Activated gamma-delta T cell treated with Interleukin-2 at 50 U/mL for 16 hours (primary cell): ENCODE results near the gene DST.
A peak's percentile ranks its signal among the peaks of the same experiment; 100 is the strongest.
"Not testable (repeated sequence)": the region's sequence is repeated elsewhere in the genome, so short reads cannot be mapped to it uniquely, and the experiment has no call there.

Source experiments
- DNase-seq: peaks from one replicate; pipeline ENCODE4 v3.0.0-alpha.2; 2020

Gene DST

DNA sequence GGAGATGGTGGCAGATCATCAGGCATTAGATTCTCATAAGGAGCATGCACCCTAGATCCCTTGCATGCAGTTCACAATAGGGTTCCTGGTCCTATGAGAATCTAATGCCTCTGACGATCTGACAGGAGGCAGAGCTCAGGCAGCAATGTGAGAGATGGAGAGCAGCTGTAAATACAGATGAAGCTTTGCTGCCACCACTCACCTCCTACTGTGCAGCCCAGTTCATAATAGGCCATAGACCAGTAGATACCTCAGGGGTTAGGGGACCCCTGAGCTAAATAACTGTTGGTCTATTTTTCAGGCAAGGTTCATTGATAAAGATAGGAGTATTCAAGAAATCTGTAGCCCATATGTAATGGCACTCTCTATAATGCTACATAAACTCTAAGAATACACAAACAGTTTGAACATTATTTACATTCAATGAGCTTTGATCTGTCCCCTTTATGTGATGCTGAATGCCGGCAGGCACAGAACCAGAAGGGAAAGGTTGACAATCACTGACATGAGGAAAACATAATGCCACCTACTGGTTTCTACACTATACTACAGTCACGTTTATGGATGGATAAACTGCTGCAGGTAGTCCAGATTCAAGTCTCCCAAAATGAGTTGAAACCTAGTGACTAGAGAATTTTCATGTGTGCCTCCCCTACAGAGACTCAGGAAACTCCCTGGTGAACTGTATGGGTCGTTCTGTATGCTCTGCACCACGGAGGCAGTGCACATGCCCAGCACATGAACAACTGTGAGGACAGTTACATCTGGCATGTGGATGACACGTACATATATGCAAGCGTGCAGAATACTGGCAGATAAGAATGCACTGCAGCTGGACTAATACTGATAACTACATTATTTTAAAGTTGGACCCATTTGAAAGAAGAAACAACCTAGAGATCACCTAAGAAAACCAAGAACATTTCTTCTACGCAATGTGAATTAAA, 72.0 kb downstream of the DST start:
- no peak for DNase-seq

DNA sequence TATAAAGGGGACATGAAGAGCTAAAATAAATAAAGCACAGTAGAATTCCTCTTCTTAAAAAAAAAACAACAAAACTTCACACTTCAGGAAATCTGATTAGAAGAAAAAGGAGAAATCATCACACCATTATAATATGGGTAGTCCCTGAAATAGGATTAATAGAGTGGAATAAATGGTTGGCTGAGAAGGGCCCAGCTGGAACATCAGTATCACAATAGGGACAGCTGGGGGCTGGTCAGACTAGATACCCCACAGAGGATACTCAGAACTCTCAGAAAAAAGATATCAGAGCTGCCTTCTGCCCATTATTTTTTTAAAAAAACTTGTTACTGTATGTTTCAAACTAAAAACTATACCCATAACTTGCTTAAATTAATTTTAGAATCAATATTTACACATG, 75.2 kb downstream of the DST start:
- no peak for DNase-seq

DNA sequence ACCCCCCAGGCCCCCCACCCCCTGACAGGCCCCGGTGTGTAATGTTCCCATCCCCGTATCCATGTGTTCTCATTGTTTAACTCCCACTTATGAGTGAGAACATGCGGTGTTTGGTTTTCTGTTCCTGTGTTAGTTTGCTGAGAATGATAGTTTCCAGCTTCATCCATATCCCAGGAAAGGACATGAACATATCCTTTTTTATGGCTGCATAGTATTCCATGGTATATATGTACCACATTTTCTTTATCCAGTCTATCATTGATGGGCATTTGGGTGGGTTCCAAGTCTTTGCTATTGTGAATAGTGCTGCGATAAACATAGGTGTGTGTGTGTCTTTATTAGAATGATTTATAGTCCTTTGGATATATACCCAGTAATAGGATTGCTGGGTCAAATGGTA, 80.0 kb downstream of the DST start:
- not testable (repeated sequence) for DNase-seq

DNA sequence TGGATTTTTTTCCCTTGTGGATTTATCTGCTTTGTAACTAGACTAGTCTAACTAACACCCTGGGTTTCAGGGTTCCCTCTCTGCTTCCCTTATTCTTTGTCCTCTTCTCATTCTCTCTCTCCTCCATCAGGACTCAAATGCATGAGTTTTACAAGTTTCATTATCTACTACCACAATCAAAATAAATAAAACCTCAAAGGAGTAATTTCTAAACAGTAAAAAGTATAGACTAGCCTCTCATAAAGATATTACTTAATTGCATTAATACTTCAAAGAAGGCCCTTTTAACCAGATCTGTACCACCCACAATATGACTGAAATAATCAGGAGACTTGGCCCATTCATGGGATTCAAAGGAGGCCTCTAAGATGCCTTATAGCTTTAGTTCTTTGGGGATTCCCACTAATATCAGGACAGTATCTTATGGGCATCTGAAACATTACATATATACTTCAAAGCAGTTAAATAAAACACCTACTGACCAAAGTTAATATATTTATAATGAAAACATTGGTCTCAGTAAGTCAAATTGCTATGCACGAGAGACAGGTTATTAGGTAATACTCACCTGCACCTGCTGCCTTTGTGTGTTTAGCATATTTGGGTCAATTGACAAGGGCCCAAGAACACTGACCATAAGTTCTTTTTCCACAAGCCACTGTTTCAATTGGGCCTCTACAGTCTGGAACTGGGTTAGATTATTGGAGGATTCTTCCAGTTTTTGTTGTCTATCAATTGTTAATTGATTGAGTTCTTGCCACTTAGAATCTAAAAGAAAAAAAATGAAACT, 85.7 kb downstream of the DST start:
- no peak for DNase-seq

DNA sequence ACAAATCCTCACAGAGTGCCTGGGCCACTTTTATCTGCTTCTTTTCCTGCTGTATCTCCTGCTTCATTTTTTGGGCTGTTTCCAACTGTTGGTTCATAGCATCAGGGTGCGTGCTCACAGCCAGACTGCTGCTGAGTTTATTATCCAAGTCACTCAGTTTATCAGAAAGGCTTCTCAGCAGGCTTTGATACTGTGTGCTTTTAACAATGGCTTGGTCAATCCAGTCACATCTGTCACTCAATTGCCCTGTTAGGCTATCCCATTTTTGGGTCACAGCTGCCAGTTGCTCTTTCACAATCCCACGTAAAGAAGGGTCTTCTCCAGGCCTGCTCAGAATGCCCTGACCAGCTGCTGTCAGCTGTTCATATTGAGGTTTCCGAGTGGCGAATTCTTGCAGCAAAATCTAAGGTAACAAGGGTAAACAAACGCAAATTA, 87.2 kb downstream of the DST start:
- DNase-seq, result no peak

DNA sequence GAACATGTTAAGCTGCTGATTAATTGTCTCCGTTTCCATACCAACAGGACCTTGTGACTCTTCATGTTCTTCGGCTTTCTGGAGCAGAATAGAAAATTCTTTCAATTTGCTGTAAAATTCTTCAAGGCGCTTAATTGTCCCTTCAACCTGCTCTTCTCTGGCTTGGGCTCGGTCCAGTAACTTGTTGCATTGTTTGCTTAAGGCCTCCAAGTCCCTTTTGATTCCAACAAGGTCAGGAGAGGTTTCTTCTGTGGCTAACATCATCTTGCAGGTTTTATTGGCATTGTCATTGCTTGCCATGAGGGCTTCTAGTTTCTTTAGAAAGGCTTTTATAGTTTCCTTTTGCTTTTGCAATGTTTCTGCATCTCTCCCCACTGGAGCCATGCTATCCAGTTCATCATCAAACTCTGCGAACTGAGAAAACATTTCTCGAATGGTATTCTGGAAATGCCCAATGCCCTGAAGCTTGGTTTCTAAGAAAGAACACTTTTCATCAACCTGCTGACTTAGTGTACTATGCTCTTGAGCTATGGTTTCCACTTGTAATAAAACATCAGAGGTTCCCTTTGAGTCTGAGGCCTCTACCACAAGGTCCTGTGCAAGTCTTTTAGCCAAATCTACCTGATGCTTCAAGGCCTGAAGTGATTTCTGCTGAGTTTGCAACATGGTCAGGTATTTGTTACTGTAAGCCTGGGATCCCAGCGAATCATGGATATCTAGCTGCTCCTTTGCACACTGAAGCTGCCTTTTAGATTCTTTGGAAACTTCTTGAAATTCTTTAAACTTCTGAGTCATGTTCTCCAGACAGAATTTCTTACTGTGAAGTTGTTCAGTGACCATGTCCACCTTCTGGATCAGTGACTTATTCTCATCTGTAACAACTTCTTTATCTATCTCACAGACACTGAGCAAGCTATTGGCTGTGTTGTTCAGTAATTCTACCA, 90.2 kb downstream of the DST start:
- no peak for DNase-seq

DNA sequence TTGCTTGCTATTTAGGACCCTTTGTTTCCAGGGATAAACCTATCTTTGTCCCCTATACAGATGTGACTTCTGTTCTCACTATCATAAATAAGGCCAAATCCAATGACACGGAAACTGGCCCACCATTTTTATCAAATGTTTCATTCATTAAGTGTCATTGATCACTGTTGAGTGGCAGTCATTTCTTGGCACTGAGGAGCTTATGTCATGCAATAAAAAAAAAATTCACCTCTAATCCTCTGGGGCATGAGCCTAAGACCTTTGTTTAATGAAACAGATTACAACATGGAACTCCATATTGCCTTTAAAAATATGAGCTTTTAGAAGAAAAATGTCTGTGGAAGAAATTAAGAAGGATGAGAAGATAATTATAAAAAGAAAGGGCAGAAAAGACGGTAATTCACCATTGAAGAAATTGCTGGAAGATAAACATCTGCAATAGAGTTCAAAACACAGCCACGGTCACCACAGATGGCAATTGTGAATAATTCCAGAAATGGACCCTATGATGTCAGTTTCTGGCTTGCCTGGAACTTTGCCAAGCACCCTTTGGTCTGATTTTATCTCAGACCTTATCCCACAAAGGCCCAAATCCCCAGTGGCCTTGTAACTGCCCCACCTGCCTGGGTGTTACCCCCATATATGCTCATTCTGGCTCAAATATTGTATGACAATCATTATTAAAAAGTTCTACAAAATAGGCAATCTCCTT, 91.1 kb downstream of the DST start:
- DNase-seq, result no peak

DNA sequence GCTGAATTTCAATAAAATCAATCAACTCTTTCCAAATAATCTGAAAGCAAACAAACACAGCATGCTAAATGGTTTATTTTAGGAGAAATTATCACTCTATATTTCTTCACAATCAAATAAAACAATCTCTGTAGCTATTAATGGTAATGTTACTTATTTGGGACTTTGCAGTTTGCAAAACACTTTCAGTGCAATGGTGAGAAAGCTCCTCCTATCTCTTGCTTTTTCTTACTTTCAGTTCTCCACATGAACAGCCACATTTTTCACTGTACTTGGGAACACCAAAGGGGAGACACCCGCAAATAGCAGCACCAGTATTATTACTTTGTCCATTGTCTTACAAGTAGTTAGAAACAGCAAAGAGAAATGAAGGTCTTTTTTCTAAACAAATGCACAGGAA, 92.4 kb downstream of the DST start:
- DNase-seq, result no peak

DNA sequence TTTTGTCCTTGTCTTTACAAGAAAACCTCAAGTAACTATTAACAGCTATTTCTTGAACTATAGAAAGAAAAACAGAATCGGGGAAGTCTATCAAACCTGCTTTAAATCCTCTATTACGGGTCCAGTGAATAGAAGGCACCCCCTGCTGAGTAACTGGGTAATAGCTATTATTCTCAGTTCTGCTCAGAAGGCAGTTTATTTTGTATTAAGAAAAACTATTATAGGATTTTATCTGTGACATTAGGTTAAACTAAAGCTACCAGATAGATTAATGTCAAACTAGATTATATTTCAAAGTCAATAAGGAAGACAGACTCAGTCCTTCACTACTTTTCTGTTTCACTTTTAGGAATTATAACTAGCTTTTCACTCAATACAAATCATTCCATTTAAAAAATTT, 93.7 kb downstream of the DST start:
- no peak for DNase-seq

DNA sequence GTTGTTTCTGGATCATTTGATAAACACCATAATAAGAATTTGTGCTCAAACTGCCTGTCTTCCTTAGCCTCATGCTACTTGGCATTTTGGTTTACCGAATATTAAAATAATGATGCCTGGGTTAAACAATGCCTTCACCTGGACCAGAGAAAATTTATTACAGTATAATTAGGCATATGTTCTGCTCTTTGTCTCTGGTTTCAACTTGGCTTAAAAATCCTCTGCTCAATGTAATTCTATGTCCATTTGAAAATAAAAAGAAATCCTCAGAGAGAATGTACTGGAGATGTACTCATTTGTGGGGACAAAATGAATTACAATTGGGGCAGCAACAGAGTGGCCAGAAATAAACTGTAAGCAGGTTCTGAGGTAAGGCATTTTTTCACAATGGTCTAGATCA, 95.0 kb downstream of the DST start:
- DNase-seq, result no peak

DNA sequence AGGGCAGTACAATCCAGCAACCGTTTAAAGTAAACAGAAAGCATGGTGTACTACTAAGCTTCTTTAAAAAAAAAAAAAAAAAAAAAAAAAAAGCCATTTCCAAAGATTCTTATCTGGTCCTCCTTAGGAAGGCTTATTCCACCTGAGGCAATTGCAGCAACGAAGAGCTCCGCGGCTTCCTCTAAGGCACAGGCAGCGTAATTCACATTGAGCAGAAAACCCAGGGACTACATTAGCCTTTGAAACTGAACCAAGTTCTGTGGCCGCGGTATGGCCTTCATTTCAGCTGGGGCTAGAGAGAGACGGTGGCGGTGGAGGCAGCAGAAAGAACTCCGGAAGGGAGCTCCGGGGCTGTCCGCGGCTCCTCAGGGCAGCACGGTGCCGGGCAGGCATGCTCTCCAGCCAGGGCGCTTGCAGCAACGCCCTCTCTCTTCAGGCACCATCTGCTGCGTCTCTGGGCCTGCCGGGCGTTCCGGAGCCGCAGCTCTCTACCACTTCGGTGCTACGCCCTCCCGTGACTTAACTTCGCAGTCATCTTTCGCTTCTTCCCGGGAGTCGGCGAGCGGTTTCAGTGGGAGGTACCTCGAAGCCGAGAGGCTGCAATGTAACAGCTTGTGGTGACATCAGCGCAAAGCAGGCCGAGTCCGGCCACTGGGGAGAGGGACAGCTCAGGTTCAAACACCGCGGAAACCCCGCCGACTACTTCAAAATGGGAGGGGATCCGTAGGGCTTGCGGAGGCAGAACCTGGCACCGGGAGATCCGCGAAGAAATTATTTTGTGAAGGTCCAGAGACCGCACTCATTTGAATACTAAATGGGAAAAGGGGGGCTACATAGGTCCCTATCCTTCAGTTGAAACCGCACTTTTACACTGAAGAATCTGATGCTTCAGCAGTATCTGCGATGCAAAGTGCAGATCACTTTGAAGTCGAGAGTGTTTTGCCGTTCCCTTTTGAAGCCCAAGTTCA, 100.0 kb downstream of the DST start:
- DNase-seq, result peak; percentile 31

DNA sequence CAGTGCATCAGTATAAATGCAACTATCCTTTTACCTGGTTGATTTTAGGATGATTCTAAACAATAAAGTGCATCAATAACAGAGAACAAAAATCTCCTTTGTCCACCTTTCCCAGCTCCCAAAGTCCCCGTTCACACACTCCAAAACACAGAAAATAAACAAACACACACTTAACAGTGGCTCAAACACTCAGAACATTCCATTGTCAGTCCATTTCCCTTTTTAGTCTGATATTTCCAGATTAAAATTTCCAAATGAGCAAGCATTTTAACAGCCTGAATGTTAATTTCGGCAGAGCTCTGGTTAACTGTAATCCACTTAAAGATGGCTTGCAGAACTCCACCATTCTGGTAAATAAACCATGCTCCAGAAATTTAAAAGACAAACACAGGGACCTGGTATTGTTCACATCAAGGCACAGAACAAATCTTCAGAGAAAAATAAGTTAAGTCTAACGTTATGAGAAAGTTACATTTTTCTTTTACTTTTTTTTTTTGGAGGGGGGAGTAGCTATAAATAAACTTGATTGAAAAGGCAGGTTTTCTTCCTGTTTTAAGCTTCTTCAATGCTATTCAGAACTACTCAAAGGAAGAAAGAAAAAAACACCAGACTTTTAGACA, 100.8 kb downstream of the DST start:
- no peak for DNase-seq

DNA sequence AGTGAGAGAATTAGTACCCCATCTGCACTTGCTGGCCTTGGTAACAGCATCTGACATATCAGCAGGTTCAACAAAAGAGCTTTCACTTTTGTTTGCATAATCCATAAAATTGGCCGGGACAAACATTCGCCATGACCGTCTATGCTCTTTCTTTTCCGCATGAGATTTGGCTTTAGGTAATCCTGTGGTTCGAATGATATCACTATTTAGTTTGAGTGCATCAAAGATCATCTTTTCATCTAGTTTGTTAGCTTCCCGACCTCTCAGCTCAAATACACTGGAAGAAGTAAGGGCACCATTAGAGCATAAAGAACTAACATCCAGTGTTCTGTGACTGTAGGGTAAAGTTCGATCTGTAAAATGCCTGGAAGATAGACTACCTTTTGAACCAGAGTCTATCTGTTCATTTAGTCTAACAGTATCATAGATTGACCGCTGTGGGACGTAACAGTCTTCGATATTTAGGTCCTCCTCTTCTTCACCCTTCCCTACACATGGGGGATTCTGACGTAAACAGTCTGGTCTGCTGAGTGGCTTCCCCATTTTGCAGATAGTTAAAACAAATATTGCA, 101.6 kb downstream of the DST start:
- no peak for DNase-seq

DNA sequence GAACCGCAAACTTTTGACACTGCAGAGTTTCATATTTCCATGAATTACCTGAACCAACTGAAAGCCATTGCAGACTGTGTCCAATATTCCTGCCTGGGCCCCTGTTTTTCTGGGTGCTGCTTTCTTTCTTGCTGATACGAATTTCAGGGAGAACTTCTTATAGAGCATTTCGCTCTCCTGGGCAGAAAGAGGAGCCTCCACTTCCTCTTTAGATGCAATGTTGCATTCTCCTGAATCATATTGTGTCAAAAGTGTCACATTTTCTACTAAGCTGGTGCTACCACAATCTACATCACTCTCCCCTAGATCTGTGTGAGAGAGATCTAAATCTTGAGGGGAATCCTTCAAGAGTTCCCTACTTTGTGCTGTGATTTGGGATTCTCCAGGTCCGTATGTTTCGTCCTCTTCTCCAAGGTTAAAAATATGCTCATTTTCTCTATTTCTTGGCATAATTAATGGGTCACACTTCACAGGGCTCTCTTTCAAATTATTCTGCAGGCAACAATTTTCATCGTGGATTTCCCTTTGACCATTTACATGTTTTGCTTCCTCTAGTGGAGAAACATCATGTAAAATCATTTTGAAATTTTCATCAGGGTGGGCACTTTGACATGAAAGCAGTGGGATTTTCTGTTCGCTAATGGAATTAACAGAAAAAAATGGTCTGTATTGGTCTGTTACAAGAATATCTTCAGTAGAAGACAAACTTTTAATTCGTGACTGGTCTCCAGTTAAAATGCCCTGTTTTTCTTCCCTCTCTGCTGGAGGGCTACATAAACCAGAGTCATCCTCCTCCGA, 102.3 kb downstream of the DST start:
- no peak for DNase-seq

DNA sequence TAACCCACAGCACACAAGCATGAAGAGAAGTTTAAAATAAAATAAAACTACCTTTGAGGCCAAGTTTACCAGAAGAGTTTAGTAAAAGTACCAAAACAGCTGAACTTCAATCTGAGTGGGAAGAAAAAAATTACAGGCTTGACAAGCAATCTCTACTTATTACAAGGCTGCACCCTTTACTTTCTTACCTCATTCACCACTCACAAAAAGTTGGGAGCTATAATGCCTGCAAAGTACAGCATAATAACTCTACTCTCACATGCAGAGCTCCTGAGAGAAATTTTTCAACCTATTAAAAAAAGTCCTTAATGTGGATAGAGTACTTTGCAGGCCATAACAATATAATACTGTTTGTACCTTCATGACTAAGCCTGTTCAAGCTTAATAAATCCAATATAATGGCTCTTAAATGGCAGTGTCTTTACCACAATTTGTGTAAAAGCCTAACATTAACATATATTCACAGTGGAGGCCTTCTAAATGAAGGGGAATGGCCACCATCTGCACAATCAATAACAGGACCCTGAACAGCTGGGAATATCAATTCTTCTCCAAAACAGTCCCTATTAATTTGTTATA, 103.1 kb downstream of the DST start:
- DNase-seq, result no peak

DNA sequence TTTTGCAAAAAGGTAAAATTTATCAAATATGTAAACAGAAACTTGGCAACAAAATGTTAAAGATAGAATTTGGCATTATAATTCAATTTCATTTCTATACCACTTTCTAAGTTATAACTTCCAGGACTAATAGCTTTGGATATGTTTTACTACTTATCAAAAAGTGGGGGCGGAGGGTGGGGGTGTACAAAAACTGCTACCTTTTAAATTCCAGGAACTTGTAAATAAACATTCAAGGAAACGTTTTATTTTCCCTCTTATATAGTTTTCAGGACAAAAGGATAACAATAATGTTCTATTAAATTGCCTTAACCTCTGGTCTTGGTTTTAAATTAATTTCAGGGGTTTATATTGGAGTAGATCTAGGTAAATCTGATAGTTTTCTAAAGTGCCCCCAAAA, 103.8 kb downstream of the DST start:
- DNase-seq, result no peak

DNA sequence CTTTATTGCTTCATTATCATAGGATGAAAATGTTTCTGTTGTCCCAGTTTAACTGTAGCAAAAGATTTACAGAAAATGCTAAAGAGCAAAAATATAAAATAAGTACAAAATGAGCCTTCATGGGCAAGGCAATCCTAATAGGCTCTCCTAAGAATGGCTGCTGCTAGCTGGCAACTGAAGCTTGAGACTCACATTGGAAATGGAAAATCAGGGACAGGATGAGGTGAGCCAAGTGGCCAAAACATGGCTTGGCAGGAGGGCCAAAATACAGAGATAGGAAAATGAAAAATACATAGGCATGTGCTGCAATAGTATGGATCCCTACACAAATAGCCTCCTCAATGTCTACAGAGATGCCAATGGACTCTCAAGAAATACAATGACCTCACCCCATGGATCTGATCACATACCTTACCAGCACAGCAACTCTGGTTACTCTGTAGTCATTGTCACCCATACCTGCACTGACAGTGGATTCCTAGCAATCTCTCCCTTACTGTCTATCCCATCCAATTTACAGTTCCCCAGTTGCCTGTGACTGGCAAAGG, 105.4 kb downstream of the DST start:
- DNase-seq, result no peak

DNA sequence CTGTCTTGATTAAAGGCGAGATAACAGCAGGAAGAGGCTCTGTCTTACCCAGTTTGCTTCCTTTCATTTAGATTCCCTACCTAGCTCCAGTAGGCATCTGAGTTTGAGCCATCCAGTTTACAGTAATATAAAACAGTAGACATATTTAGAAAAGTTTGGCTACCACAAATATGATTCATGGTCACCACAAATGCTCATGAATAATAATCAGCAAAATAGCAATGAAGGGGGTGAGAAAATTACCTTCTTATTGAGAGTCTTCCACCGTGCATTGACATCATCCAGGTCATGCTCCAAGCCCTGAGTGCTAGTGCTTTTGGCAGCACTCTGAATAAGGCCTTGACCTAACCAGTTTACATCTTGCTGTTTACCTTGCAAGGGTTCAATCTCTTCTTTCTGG, 106.2 kb downstream of the DST start:
- no peak for DNase-seq

DNA sequence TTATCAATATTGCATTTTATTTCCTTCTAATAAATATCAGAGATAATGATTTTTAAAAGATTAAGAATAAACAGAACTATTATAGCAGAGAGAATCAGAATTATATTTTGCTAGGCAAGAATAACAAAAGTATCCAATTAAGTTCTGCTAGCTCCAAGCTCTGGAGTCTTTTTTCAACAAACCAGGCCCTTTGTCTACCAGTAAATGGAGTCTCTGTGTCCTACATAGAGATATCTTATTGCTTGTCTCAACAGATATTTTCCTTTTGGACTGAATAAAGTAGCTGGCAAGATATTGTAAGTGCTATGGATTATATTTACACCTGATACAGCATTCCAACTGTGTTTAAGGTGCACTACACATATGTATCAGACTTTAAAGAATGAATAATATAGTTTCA, 107.1 kb downstream of the DST start:
- DNase-seq, result no peak
